Measurements from ENCODE around the gene HLF.
"Not testable (repeated sequence)": the region's sequence is repeated elsewhere in the genome, so short reads cannot be mapped to it uniquely, and the experiment has no call there.

The HLF gene

GRCh38 chr17:55314061-55314783, 49.5 kb downstream of the HLF start:
- no peak for DNase-seq

GRCh38 chr17:55314784-55315491, 50.2 kb downstream of the HLF start:
- DNase-seq = no peak

DNA sequence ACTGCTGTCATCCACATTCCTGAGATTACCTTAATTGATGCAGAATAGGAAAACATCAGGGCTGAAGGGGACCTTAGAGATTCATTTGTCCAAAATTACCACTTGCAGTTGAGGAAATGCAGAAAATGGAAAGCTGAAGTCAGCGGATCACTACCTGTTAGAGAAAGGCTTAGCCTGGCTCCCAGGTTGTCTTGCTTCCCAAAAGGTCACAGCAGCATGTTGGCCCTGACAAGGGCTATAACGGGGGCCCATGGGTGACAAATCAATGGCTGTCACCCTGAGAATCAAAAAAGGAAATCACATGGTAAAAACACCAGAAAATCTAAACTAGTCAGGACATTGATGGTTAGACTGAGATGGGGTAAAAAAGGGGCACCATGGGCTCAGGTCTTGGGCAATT, 51.7 kb downstream of the HLF start:
- no peak for DNase-seq

GRCh38 chr17:55317284-55317683, 52.5 kb downstream of the HLF start:
- DNase-seq = no peak

- DNase-seq = no peak
Measured at GRCh38 chr17:55318081-55318480, 53.3 kb downstream of the HLF start.

DNA sequence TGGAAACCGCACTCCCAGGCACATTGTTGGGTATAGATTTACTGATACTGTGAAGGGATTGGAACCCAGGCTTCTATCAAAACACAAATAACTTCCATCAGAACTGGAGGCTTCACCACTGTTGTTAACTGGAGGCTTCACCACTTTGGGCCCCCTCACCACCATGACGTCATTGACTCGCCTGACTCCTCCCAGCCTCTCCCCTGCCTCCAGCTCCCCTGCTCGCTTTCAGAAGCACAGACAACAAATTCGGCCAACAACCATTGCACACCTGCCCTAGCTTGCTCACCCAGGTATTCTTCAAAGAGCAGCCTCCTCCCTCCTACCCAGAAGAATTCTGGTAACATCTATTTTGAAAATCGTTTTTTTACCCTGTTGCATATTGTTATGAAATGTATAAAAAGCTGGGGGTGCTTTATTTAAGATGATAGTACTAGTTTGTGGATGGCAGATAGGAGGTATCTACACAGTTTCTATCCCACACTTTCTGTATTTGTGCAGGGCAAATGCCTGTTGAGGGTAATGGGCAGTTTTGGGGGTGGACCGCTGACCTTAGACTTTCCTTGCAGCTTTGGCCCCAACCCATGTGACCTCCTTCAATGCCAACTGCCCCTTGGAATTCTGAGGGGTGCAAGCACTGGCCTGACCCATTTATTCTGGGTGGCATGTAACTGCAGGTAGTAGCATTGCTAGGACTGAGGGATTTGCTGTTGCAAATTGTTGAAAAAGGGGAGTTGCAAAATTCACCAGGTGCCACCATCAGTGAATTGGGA, 54.1 kb downstream of the HLF start:
- DNase-seq = no peak

DNA sequence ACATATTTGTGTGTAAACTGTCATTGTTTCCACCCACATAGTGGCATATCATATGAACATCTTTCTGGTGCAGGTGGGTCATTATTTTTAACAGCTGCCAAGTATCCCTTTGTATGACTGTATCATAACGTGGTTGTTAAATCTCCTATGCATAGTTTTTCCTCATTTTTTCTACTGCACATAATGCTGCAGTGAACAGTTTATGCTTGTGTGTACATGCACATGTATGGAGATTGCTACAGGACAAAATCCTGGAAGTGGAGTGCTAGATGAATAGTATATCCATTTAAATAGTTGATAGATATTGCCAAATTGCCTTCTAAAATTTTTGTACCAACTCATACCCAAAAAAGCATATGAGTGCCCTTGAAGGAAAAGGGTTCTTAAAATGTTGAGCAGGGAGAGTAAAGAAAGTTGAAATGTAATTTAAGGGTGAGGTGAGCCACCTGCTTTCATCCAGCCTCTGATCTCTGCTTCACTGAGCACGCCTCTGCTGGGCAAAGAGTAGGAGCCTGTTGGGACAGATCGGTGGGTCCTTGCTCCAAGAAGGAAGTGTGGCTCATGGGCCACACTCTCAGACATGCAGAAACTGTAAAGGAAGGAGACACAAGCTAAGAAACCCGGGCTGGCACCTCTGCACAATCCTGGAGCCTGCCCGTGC, 55.3 kb downstream of the HLF start:
- no peak for DNase-seq

- DNase-seq = no peak
Measured at GRCh38 chr17:55320594-55321426, 56.0 kb downstream of the HLF start.

- DNase-seq = no peak
Measured at GRCh38 chr17:55321427-55322060, 56.8 kb downstream of the HLF start.

GRCh38 chr17:55322453-55322985, 57.8 kb downstream of the HLF start:
- no peak for DNase-seq

DNA sequence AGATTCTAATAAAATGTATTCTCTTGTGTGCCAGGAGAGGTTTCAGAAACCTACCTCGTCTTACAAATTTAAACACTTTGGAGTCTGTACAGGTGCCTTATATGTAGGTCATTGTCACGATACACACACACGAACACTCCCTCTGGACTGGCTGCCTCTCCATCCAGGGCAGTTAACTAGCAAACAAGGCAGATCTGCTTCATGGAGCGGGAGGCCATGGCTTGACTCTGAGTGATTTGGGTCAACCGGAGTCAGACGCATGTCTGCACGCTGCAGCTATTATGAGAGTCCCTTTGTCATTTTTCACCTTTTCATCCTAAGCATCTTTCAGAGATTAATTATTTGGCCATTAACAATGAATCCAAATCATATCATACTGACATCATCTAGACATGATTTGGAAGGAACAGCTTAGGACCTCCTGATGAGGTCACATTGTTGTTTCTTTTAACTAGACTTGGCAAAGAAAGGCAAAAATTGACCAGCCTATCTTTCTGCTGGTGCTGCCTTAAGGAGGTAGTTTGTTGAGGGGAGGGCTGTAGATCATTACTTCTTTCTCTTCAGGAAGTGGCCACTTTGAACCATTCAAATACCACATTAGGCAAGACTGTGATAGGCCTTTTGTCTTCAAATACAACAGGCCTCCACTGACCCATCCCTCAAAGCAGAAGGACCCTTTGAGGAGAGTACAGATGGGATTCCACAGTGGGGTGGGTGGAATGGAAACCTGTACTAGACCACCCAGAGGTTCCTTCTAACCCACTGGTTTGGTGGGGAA, 58.9 kb downstream of the HLF start:
- no peak for DNase-seq

- no peak for DNase-seq
Measured at GRCh38 chr17:55324296-55324978, 59.7 kb downstream of the HLF start.

- peak; percentile 36 for DNase-seq
Measured at GRCh38 chr17:55325406-55325805, 60.6 kb downstream of the HLF start.

DNA sequence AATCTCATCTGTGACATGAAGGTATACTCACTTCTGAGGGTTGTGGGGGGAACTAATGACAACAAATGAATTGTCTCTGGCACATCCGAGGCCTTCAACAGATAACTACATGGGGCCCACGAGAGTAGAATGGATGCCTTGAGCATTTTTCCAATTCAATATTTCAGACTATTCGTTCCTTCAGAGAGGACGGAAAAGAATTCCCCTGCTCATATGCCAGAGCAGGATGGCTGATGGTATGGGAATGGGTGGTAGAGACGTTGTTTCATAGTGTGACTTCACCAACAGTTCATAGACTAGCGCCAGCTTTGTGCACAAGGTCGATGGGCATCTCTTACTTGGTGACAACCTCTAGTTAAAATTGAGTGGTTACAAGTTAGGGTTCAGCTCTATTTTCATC, 61.3 kb downstream of the HLF start:
- DNase-seq = no peak

DNA sequence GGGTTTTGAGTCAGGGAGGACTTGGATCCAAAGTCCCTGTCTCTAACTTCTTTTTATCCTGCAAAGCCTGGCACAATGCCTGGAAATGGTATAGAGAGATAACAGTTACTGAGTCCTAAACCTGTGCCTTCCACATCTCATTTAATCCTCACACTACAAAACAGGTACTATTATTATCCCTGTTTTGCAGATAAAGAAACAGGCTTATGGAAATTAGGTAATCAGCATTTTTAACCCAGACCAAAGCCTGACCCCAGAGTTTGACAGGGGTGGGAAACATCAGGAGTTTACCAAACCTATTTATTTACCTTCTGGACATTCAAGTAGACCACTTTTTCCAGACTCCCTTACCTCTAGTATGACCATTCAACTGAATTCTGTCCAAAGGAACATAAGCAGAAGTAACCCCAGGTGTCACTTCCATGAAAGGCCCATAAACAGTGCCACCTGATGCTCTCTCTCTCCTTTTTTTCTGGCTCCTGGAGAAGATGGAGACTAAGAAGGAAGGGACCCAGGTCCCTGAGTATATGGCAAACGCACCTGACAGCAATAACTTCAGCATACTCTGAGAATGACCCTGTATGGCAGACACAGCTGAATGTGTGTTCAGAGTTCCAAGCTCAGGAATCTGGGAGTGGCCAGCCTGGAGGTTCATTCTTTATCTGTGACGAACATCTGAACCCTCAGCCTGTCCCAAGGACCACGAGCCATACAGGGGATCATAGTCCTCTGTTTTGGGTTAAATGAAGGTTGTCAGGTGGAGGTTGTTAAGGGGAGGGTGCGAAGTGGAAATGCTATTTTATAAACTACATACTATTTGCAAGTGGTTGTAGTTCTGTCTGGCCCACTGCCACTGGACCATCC, 62.7 kb downstream of the HLF start:
- DNase-seq = no peak

DNA sequence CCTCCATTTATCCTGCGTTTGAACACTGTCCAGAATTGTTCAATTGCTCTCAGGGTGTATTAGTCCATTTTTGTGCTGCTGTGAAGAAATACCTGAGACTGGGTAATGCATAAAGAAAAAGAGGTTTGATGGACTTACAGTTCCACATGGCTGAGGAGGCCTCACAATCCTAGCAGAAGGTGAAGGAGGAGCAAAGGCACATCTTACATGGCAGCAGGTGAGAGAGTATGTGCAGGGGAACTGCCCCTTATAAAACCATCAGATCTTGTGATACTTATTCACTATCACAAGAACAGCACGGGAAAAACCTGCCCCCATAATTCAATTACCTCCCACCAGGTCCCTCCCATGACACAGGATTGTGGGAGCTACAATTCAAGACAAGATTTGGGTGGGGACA, 63.8 kb downstream of the HLF start:
- not testable (repeated sequence) for DNase-seq

GRCh38 chr17:55330344-55330933, 65.7 kb downstream of the HLF start:
- DNase-seq = no peak

DNA sequence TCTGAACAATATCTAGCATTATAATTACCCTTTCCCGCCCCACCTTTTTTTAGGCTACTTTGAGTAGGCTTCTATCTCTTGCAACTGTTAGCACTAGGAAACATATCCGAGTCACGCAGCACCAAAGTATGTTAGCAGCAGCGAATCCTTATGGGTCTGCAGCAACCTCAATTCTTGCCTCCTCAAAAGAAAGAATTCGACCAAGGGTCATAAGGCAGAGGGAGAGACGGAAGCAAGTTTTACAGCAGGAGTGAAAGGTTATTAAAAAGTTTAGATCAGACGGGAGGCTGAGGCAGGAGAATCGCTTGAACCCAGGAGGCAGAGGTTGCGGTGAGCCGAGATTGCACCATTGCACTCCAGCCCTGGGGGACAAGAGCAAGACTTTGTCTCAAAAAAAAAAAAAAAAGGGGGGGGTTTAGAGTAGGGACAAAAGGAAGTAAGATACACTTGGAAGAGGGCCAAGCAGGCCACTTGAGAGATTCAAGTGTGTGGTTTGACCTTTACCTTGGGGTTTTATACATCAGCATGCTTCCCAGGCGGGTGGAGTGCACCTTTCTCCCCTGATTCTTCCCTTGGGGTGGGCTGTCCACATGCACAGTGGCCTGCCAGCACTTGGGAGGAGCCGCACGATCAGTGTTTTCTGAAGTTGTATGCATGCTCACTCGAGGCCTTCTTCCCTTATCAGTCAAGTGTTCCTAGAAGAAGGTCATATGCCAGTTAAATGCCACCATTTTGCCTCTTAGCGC, 67.7 kb downstream of the HLF start:
- no peak for DNase-seq

Data from right hindlimb (tissue), 1 donor.